HL-60 (cell line): ENCODE measurements around the gene SLC15A3.

ENCODE experiments used
- DNase-seq, 2 experiments: peaks; one replicate each; pipeline ENCODE4 v3.0.0-alpha.2; 2010 to 2020; ENCODE audit warnings: low read depth in 1 of 2, low spot score in 1 of 2
- H3K27ac ChIP-seq: fragments of 250-450 bp; sonication (Bioruptor Pico); replicated peaks from 2 replicates; pipeline ENCODE4 v1.5.1; 2020; ENCODE audit warnings: mild to moderate bottlenecking, moderate library complexity
- H3K27me3 ChIP-seq: fragments of 250-450 bp; sonication (Bioruptor Pico); 2 replicates; pipeline ENCODE4 v1.5.1; 2021; ENCODE audit warnings: mild to moderate bottlenecking, moderate library complexity; ENCODE audit not compliant: insufficient read depth, poor library complexity, severe bottlenecking
- H3K4me3 ChIP-seq: replicated peaks from 2 replicates; pipeline ENCODE4 v1.5.1; 2011; ENCODE audit warnings: mild to moderate bottlenecking, control low read depth, low read length; ENCODE audit not compliant: insufficient read depth
- GABPA ChIP-seq: IDR thresholded peaks from 2 replicates; pipeline ENCODE4 v1.6.1; 2012; ENCODE audit warnings: low read depth
- POLR2AphosphoS5 ChIP-seq: IDR thresholded peaks from 2 replicates; pipeline ENCODE4 v1.6.1; 2012; ENCODE audit warnings: low read depth
- SPI1 ChIP-seq: IDR thresholded peaks from 2 replicates; pipeline ENCODE4 v1.6.1; 2012; ENCODE audit warnings: low read depth, mild to moderate bottlenecking, borderline replicate concordance
- TF ChIP-seq, protein P1 (sequence below): IDR thresholded peaks from one replicate; pipeline ENCODE4 v1.5.1; 2011; ENCODE audit warnings: low read length, control low read depth, inconsistent platforms; ENCODE audit not compliant: insufficient read depth
- TF ChIP-seq, protein P2 (sequence below): IDR thresholded peaks from 2 replicates; pipeline ENCODE4 v1.6.1; 2012; ENCODE audit warnings: low read depth; ENCODE audit not compliant: insufficient replicate concordance

Gene SLC15A3

DNA sequence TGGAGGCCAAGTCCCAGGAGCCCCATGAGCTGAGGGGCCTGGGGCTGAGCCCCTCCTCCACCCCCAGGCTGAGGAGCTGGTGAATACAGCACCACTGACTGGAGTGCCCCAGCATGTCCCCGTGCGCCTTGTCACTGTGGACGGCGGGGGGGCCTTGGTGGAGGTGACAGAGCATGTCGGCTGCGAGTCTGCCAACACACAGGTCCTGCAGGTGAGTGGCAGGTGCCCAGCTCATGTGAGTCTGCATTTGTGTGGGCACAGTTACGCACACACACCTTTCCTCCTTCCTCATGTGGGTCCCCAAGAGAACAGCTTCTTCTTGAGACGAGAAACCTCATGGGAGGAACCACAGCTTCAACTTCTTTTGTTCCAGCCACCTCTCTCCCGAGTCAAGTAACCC lies 20.1 kb downstream of the SLC15A3 start:
- Histone ChIP-seq H3K27me3 (peaks cover 4% of the 10 kb centered on the region), H3K4me3 (no peak overlapping the region), H3K27ac (no peak overlapping the region)
- TF ChIP-seq POLR2AphosphoS5 = no peak
- no peak for DNase-seq

DNA sequence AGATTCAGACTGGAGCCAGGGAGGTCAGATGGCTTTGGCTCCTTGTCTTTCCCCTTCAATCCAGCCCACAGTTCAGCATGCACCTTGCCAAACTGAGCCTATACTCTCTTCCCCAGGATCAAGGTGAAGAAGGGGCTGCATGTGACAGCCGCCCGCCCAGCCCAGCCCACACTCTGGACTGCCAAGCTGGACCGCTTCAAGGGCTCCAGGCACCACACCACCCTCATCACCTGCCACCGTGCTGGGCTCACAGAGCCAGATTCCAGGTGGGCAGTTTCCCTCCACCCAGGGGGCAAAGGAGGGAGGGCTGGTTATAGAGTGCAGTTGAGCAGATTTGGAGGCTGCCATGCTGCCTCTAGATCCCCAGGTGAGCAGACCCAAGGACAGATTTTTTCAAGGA lies 21.6 kb downstream of the SLC15A3 start:
- Histone ChIP-seq H3K27ac (no peak overlapping the region), H3K4me3 (no peak overlapping the region), H3K27me3 (peaks cover 16% of the 10 kb centered on the region)
- TF ChIP-seq, protein P1, sequence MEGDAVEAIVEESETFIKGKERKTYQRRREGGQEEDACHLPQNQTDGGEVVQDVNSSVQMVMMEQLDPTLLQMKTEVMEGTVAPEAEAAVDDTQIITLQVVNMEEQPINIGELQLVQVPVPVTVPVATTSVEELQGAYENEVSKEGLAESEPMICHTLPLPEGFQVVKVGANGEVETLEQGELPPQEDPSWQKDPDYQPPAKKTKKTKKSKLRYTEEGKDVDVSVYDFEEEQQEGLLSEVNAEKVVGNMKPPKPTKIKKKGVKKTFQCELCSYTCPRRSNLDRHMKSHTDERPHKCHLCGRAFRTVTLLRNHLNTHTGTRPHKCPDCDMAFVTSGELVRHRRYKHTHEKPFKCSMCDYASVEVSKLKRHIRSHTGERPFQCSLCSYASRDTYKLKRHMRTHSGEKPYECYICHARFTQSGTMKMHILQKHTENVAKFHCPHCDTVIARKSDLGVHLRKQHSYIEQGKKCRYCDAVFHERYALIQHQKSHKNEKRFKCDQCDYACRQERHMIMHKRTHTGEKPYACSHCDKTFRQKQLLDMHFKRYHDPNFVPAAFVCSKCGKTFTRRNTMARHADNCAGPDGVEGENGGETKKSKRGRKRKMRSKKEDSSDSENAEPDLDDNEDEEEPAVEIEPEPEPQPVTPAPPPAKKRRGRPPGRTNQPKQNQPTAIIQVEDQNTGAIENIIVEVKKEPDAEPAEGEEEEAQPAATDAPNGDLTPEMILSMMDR = no peak
- TF ChIP-seq GABPA (no peak), POLR2AphosphoS5 (no peak), SPI1 (no peak)
- TF ChIP-seq, protein P2, sequence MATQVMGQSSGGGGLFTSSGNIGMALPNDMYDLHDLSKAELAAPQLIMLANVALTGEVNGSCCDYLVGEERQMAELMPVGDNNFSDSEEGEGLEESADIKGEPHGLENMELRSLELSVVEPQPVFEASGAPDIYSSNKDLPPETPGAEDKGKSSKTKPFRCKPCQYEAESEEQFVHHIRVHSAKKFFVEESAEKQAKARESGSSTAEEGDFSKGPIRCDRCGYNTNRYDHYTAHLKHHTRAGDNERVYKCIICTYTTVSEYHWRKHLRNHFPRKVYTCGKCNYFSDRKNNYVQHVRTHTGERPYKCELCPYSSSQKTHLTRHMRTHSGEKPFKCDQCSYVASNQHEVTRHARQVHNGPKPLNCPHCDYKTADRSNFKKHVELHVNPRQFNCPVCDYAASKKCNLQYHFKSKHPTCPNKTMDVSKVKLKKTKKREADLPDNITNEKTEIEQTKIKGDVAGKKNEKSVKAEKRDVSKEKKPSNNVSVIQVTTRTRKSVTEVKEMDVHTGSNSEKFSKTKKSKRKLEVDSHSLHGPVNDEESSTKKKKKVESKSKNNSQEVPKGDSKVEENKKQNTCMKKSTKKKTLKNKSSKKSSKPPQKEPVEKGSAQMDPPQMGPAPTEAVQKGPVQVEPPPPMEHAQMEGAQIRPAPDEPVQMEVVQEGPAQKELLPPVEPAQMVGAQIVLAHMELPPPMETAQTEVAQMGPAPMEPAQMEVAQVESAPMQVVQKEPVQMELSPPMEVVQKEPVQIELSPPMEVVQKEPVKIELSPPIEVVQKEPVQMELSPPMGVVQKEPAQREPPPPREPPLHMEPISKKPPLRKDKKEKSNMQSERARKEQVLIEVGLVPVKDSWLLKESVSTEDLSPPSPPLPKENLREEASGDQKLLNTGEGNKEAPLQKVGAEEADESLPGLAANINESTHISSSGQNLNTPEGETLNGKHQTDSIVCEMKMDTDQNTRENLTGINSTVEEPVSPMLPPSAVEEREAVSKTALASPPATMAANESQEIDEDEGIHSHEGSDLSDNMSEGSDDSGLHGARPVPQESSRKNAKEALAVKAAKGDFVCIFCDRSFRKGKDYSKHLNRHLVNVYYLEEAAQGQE = no peak
- DNase-seq = no peak

DNA sequence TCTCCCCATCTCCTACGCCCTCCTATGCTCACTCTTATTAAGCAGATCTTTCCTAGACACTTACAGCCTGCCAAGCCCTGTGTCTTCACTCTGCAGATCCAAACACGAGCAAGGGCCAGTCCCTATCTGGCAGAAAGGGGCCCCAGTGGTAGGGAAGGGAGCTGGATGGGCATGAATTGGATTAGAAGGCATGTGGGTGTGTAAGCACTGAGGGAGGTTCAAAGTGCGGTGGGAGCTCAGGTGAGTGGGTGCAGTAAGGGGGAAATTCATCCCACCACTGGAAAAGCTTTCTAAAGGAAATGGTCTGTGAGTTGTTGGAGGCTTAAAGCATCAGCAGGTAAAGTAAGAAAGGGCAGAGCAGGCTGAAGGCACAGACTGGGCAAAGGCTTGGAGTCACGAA lies 22.2 kb downstream of the SLC15A3 start:
- Histone ChIP-seq H3K27ac (no peak overlapping the region), H3K4me3 (no peak overlapping the region), H3K27me3 (peaks cover 22% of the 10 kb centered on the region)
- TF ChIP-seq, protein P2 = no peak
- TF ChIP-seq POLR2AphosphoS5 = no peak
- TF ChIP-seq SPI1 = no peak
- no peak for TF ChIP-seq GABPA
- TF ChIP-seq, protein P1 = no peak
- DNase-seq = no peak

DNA sequence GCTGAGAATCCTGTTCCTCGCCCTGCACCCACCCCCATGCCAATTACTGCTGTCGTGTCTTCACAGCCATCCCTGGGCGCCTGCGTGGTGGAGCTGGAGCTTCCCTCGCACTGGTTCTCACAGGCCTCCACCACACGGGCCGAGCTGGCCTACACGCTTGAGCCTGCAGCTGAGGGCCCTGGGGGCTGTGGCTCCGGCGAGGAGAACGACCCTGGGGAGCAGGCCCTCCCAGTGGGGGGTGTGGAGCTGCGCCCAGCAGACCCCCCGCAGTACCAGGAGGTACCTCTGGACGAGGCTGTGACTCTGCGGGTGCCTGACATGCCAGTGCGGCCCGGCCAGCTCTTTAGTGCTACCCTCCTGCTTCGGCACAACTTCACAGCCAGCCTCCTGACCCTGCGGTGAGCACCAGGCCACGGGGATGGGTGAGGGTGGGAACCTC lies 23.4 kb downstream of the SLC15A3 start:
- H3K4me3 ChIP-seq = no peak overlapping the region
- H3K27ac ChIP-seq = no peak overlapping the region
- no peak for DNase-seq
- H3K27me3 ChIP-seq = peaks cover 31% of the 10 kb centered on the region
- TF ChIP-seq GABPA (no peak), POLR2AphosphoS5 (no peak), SPI1 (no peak)
- TF ChIP-seq, protein P1 = no peak
- TF ChIP-seq, protein P2 = no peak
